Brain pericyte (primary cell): Measurements from ENCODE around the gene PRKCA.
A peak's percentile ranks its signal among the peaks of the same experiment; 100 is the strongest.

ENCODE experiments used
- DNase-seq: peaks from one replicate; pipeline ENCODE4 v3.0.0-alpha.2; 2012; ENCODE audit warnings: low read depth, low spot score

Gene PRKCA

GRCh38 chr17:66413559-66414520 is 111.4 kb downstream of the PRKCA start:
- no peak for DNase-seq

- no peak for DNase-seq
These were observed 112.3 kb downstream of the PRKCA start for GRCh38 chr17:66414561-66415175.

GRCh38 chr17:66415366-66416206 is 113.2 kb downstream of the PRKCA start:
- no peak for DNase-seq

GRCh38 chr17:66416207-66416940 is 114.0 kb downstream of the PRKCA start:
- DNase-seq, result no peak

- no peak for DNase-seq
These were observed 114.9 kb downstream of the PRKCA start for GRCh38 chr17:66417300-66417719.

- no peak for DNase-seq
These were observed 118.6 kb downstream of the PRKCA start for GRCh38 chr17:66420961-66421371.

- DNase-seq, result no peak
These were observed 119.8 kb downstream of the PRKCA start for GRCh38 chr17:66422186-66422585.

GRCh38 chr17:66423056-66423955 is 120.9 kb downstream of the PRKCA start:
- DNase-seq, result no peak

- DNase-seq, result no peak
These were observed 123.5 kb downstream of the PRKCA start for GRCh38 chr17:66425756-66426396.

GRCh38 chr17:66426397-66427033 is 124.1 kb downstream of the PRKCA start:
- DNase-seq, result no peak

- no peak for DNase-seq
These were observed 124.7 kb downstream of the PRKCA start for GRCh38 chr17:66427134-66427533.

GRCh38 chr17:66429680-66430079 is 127.3 kb downstream of the PRKCA start:
- no peak for DNase-seq

GRCh38 chr17:66430846-66431795 is 128.7 kb downstream of the PRKCA start:
- no peak for DNase-seq

GRCh38 chr17:66431910-66432309 is 129.5 kb downstream of the PRKCA start:
- peak; percentile 27 for DNase-seq

- DNase-seq, result no peak
These were observed 130.1 kb downstream of the PRKCA start for GRCh38 chr17:66432411-66432957.

- DNase-seq, result no peak
These were observed 130.7 kb downstream of the PRKCA start for GRCh38 chr17:66432996-66433551.

- DNase-seq, result no peak
These were observed 132.8 kb downstream of the PRKCA start for GRCh38 chr17:66435182-66435581.
